HG03095 (cell line): ENCODE results near the gene PEX11B.
"Not testable (repeated sequence)": the region's sequence is repeated elsewhere in the genome, so short reads cannot be mapped to it uniquely, and the experiment has no call there.

Source experiments
- ATAC-seq: cut with Tn5 transposase; IDR thresholded peaks from one replicate; pipeline ENCODE4 v1.9.1; 2021; ENCODE audit warnings: moderate library complexity; ENCODE audit not compliant: unreplicated experiment

The PEX11B gene

DNA sequence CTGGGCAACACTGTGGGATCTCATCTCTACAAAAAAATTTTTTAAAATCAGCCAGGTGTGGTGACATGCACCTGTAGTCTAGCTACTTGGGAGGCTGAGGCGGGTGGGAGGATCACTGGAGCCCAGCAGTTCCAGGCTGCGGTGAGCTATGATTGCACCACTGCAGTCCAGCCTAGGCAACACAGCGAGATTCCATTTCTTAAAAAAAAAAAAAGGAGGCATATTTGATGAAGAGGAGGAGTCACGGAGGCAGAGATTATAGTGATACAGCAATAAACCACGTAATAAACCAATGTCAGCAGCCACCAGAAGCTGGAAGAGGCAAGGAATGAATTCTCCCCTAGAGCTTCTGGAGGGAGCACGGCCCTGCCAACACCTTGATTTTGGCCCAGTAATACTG is 35.3 kb upstream of the PEX11B start:
- no peak for ATAC-seq

- no peak for ATAC-seq
Observed at GRCh38 chr1:145952903-145953302, 34.4 kb upstream of the PEX11B start.

GRCh38 chr1:145951526-145951925 is 33.0 kb upstream of the PEX11B start:
- ATAC-seq = no peak

DNA sequence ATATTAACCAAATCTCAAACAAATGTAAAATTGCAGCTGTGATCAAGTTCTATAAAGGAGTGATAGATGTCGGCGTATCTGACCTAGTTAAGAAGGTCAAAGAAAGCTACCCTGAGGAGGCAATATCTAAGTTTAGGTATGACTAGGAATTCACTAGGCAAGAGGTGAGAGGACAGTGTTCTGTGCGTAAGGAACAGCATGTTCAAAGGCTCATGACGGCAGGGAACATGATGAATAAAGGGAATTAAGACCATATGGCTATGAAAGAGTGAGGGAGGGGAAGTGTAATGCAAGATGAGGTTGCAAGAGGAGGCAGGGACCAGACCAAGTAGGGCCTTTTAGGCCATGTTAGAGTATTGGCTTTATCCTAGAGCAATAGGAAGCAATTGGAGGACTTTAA is 30.7 kb upstream of the PEX11B start:
- ATAC-seq = no peak

DNA sequence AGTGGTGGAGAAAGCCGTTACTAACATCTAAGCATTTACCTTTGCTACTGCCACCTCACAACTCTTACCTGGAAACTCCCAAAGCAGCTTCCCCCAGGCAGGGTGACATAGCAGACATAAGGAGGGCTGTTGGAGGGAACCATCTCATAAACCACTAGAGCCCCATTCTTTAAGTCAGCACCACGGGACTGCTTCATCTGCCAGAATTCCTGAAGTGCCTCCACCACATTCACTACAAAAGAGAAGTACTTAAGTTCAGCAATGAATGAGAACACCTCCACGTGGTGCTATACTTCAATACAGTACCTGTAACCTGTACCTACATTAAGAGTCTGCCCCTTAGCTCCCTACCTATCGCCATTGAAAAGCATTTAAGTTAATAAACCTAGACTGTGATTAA is 29.0 kb upstream of the PEX11B start:
- no peak for ATAC-seq

DNA sequence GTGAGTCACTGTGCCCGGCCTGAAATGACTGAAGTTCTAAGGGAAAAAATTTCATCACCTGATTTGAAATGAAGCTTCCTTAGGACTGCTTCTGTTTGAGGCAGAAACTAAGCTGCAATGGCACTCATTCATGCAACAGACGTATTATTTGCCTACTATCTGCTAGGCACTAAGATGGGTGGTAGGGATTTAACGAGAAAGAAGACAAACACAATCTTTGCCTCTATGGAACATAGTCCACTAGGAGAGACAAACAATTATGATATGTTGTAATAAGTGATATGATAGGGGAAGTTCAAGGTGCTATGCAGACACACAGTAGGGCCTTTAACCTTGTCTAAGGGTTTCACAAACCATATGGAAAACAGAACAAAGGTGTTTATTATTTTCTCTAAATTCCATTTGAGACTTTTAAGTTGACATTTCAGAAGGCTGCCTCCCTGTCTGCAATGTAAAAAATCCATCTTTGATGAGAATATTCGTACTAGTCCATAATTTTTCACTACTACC is 28.0 kb upstream of the PEX11B start:
- ATAC-seq = no peak

- ATAC-seq = no peak
Observed at GRCh38 chr1:145944532-145944931, 26.0 kb upstream of the PEX11B start.

DNA sequence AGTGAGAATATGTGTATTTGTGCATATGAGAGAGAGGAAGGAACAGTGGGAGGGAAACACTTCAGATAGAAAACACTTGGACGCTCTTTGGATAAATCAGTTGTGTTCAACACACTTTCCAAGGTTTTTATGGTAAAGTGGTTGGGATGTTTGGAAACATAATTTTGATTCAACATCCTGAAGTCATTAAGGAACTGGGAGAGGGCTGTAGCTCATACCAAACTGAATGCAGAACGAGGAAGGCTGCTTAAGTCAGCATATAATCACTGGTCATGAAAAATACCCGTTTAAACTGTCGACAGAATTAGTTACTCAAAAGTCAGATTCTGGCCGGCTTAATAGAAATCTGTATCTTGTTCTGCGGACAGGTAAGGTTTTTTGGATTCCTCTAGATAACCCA is 24.4 kb upstream of the PEX11B start:
- ATAC-seq = no peak

- ATAC-seq = no peak
Observed at GRCh38 chr1:145942405-145942804, 23.9 kb upstream of the PEX11B start.

- no peak for ATAC-seq
Observed at GRCh38 chr1:145937436-145937835, 18.9 kb upstream of the PEX11B start.

DNA sequence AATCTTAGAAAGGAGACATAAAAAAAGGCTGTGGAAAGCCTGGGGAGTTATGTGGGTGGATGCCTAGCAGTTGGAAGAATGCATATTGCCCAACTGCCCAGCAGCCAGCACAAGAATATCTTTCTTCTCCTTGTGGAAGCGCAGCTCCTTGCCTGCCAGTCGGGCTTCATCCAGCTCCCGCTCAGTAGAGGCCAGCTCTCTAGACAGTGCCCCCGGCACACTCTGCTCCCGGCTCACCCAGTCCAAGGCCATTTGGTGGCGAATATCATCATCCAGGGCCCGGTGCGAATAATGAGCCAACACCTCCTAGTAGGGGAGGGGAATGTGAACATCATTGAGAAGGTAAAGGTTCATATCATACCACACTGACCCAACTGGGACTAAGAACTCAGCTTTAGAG is 17.7 kb upstream of the PEX11B start:
- ATAC-seq = no peak

DNA sequence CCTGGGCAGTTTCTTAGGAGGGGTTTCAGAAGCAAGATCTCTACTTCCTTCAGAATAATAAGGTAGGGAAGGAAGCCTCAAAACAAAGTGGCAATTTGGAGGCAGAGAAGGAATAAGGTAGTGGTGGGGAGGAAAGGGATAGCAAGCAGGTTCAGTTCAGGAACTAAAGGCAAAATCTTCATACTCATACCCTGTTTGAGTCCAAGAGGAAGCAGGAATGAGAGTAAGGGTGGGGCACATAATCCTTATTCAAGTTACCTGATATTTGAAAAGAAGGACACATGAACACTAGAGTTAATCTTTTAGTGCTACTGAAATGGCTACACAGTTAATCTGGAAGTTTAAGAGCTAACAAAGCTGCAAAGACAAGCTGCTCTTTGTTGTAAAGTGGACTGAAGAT is 17.2 kb upstream of the PEX11B start:
- ATAC-seq = no peak

- ATAC-seq = not testable (repeated sequence)
Observed at GRCh38 chr1:145932522-145933009, 14.0 kb upstream of the PEX11B start.

GRCh38 chr1:145927916-145928643 is 9.6 kb upstream of the PEX11B start:
- ATAC-seq = no peak

DNA sequence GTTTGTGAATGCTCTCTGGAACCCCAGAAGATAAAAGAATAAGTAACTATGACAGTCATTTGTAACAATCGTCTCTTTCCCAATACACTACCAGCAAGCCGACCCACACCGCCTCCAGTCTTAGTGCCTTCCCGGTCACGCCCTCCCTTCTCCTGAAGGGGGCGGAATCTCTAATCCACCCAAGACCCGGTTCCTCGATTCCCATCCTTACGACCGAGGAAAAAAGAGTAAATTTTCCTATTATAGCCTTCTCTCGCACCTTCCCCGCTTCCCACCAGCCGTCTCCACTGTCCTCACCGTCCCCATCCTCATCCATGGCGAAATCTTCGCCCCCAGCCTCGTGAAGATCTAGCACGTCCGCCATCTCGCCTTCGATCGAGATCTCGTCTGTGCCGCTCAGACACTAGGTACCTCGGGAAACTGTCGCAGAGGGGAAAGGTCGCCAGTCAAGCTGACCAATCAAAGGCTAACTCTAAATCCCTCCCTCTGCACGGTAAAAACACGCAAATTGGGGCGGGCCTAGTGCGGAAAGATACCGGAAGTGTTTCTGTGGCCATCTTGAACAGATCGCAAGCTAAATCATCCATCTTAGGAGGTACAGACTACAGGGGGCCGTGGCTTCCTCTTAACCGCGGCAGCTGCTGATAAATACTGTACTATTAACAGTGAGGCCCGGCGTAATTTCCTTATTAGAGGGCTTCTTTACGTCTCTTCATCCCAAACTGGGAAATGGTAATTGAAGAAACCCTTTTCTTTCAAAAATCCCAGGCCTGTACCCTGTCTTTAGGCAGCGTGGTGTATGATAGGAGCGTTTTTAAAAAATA is 8.8 kb upstream of the PEX11B start, which contains the start of gene RBM8A:
Gene RBM8A (minus strand): TSS at position 422 of the 824 bp plus-strand sequence. CDS start 58 bp downstream, at position 364.
- peak; percentile 90 for ATAC-seq

DNA sequence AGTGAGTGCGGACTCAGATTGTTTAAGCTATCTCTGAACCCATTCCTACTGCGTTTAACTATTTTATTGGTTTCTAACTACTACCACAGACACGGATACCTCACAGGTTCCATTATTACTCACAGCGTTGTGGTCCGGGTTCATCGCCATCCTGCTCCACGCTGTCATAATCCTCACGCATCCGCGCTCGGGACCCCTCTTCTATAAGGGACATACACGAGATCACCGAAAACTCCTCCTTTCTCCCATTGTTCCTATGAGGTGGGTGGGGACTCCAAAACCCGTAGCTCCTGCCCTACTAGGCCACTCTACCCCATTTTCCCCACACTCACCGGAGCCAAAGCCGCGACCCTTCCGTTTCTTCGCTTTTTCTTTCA is 8.2 kb upstream of the PEX11B start:
- no peak for ATAC-seq

DNA sequence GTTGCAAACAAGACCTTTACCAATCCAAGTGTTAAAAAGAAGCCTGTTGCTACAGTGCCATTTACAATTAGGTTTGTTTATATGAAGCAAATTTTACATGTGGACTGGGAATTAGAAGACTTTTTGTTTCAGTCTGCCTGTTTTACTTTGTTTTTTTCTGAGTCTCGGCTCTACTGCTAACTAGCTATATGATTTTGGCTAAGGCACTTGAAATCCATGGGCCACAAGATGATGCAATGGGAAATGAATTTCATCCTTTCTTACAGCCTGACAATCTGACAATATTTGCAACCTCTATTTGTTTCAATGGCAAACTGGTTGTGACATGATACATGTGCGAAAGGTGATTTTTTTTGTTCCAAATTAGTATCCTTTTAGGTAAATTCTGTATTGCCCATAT is 3.7 kb upstream of the PEX11B start:
- ATAC-seq = no peak

- not testable (repeated sequence) for ATAC-seq
Observed at GRCh38 chr1:145920297-145920696, 1.8 kb upstream of the PEX11B start.

GRCh38 chr1:145918992-145919939 is 749 bp upstream of the PEX11B start:
- peak; percentile 80 for ATAC-seq

DNA sequence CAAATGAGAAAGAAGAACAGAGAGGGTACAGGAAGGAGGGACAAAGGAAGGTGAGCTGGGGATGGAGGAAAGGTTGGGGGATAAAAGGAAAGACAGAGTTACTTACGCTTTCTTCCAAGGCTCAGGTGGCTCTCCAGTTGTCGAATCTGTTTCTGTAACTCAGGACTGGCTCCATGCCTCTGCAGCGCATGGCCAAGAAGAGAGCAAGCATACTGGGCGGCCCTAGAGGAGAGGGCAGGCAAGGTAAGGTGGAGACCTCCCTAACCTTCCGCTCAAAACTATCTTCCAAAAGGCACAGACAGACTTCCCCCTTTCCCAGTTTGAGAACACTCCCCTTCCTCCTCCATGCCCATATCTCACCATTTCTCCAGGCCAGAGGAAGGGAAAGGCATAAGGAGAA is 922 bp downstream of the PEX11B start:
- no peak for ATAC-seq

- ATAC-seq = no peak
Observed at GRCh38 chr1:145916745-145917144, 1.8 kb downstream of the PEX11B start.
